ENCODE results near the gene FBLN2.

Gene FBLN2

GRCh38 chr3:13535526-13535875 is 13.4 kb upstream of the FBLN2 start:
- no peak for DNase-seq (ENCODE audit: extremely low read depth, low read depth)

DNA sequence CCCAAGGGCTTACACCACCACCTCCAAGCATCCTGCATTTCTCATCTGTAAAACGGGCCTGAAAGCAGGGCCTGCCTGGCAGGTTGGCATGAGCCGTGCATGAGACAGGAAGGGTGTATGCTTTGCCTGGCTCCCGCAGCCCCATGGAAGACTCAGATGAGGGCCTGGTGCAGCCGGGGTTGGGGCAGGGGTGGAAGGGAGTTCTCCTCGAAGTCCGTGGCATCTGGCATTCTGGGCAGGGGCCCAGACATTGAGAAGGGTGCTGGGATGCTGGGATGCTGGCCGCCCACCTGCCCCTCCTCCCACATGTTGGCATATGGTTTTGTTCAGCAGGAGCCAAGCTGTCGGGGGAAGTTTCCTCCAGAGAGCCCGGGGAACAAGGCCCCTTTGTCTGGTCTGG is 13.0 kb upstream of the FBLN2 start:
- DNase-seq (ENCODE audit: extremely low read depth, low read depth) = no peak
- TF ChIP-seq, protein P1, sequence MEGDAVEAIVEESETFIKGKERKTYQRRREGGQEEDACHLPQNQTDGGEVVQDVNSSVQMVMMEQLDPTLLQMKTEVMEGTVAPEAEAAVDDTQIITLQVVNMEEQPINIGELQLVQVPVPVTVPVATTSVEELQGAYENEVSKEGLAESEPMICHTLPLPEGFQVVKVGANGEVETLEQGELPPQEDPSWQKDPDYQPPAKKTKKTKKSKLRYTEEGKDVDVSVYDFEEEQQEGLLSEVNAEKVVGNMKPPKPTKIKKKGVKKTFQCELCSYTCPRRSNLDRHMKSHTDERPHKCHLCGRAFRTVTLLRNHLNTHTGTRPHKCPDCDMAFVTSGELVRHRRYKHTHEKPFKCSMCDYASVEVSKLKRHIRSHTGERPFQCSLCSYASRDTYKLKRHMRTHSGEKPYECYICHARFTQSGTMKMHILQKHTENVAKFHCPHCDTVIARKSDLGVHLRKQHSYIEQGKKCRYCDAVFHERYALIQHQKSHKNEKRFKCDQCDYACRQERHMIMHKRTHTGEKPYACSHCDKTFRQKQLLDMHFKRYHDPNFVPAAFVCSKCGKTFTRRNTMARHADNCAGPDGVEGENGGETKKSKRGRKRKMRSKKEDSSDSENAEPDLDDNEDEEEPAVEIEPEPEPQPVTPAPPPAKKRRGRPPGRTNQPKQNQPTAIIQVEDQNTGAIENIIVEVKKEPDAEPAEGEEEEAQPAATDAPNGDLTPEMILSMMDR (IDR thresholded peaks at IDR 0.05; ENCODE audit: low read depth, low read length) = no peak

More at GRCh38 chr3:13535526-13535875, 13.4 kb upstream of the FBLN2 start:
- TF ChIP-seq, protein P1 (IDR thresholded peaks at IDR 0.05; ENCODE audit: low read depth, low read length) = no peak

DNA sequence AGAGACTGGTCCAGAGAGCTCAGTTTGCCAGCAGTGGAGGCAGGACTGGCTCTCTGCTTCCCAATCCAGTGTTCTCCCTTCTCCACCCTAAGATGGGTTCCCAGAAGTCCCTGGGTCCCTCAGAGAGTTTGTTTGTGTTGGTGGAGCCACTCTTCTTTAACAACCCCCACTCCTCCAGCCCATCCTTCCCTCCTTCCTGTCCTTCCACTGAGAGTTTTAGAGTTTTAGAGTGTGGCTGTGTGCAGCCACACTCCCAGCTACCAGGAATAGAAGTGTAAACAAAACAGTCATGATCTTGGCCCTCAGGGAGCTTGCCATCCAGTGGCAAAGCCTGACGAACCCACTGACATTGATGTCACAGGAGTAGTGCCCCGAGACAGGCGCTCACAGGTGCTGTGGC is 12.5 kb upstream of the FBLN2 start:
- no peak for DNase-seq (ENCODE audit: extremely low read depth, low read depth)
- TF ChIP-seq, protein P1 (IDR thresholded peaks at IDR 0.05; ENCODE audit: low read depth, low read length) = no peak

- TF ChIP-seq, protein P1 (IDR thresholded peaks at IDR 0.05; ENCODE audit: low read depth, low read length) = no peak
- no peak for DNase-seq (ENCODE audit: extremely low read depth, low read depth)
These were observed 12.1 kb upstream of the FBLN2 start for GRCh38 chr3:13536832-13537231.

DNA sequence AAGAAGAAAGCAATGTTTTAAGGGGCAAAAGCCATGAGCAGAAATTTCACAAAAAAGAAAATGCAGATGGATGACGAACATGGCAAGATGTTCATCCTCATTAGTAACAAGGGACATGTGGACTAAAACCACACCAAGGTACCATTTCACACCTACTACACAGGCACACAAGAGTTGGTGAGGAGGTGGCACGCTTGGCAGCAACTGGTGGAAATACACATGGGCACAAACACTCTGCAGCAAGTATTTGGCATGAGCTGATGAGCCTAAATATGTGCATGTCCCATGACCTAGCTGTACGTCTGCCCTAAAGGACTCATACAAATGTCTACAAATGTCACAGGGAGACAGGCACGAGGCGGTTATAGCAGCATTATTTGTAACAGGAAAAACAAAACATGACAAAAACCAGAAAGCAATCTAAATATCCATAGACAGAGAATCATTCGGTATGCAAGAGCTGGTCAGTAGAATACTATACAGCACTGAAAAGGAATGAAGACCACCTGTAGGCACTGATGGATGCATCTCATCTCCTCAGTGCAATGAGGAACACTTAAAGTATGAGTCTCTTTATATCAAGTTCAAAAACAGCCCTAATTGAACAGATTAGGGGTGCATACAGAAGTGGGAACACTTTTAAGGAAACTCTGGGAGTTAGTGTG is 11.5 kb upstream of the FBLN2 start:
- TF ChIP-seq, protein P1 (IDR thresholded peaks at IDR 0.05; ENCODE audit: low read depth, low read length) = no peak

GRCh38 chr3:13537909-13538296 is 11.0 kb upstream of the FBLN2 start:
- peak; percentile 86 for DNase-seq (ENCODE audit: extremely low read depth, low read depth)

More for the DNA sequence above, 11.5 kb upstream of the FBLN2 start:
- DNase-seq (ENCODE audit: extremely low read depth, low read depth) = no peak

DNA sequence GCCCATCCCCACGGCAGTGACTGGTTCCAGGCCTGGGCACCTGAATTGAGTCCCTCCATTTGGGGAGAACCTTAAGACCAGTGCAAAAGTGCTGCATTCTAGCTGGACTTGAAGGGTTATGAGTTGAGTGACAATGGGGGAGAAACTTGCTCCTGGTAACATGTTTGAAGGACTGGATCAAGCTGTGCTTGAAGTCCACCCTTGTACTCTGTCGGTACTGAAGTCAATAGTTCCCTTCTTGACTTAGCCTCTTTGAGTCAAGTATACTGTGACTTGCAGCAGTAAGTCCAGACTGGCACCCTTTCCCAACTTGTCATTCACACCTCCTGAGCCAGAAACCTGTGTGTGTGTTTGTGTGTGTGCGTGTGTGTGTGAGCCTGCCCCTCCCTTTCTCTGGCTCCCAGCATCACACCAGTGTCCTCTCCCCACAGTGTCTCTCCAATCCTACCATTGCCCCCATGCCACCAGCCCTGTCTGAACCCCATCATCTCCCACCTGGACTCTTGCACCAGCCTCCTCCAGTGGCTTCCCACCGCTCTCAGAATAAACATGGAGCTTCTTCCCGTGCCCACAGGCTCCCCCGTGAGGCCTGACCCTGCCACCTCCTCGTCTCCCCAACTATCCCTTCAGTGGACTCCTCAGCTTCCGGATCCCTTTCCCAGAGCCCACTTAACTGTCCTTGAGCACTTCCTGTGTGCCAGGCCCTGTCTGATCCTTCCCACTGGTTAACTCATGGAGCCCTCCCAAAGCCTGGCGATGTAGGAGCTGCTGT is 10.2 kb upstream of the FBLN2 start:
- DNase-seq (ENCODE audit: extremely low read depth, low read depth) = no peak
- TF ChIP-seq, protein P1 (IDR thresholded peaks at IDR 0.05; ENCODE audit: low read depth, low read length) = no peak

More at GRCh38 chr3:13537909-13538296, 11.0 kb upstream of the FBLN2 start:
- TF ChIP-seq, protein P1 (IDR thresholded peaks at IDR 0.05; ENCODE audit: low read depth, low read length) = no peak
